CD14-positive monocyte (primary cell): ENCODE measurements around the gene MTHFR. TPM values are rescaled to one million over a fixed set of nuclear protein-coding genes. Genes with fewer than 3 reads are reported as not detected.

ENCODE experiments used
- DNase-seq, 3 donors: peaks; one replicate each; pipeline ENCODE4 v3.0.0-alpha.2; 2011 to 2022
- H2AFZ ChIP-seq: 2 replicates; pipeline ENCODE4 v1.6.0; 2012; ENCODE audit warnings: mild to moderate bottlenecking, low read depth, low read length, inconsistent platforms; ENCODE audit not compliant: insufficient read depth, poor library complexity, severe bottlenecking
- H3K27ac ChIP-seq, 2 donors: 1 replicate in 1 of 2; 2 replicates in 1 of 2; pipeline ENCODE4 v1.5.1; 2012 to 2013; ENCODE audit warnings: low read length in 2 of 2, control low read depth in 1 of 2, inconsistent platforms in 1 of 2, low read depth in 1 of 2, mild to moderate bottlenecking in 1 of 2
- H3K27me3 ChIP-seq, 2 donors: one replicate each; pipeline versions ENCODE4 v1.6.0 to v1.6.1; 2011 to 2013; ENCODE audit warnings: low read length in 2 of 2; ENCODE audit not compliant: control insufficient read depth in 2 of 2, insufficient read depth in 2 of 2
- H3K36me3 ChIP-seq, 2 donors: replicated peaks in 1 of 2; 1 replicate in 1 of 2; 2 replicates in 1 of 2; pipeline versions ENCODE4 v1.5.1 to v1.6.1; 2012 to 2013; ENCODE audit warnings: low read length in 2 of 2, control low read depth in 1 of 2, inconsistent platforms in 1 of 2, mild to moderate bottlenecking in 1 of 2; ENCODE audit not compliant: insufficient read depth in 2 of 2, control insufficient read depth in 1 of 2
- H3K4me1 ChIP-seq, 2 donors: 1 replicate in 1 of 2; 2 replicates in 1 of 2; pipeline versions ENCODE4 v1.5.1 to v1.6.1; 2012 to 2013; ENCODE audit warnings: low read length in 2 of 2, control low read depth in 1 of 2, inconsistent platforms in 1 of 2, mild to moderate bottlenecking in 1 of 2, moderate library complexity in 1 of 2; ENCODE audit not compliant: insufficient read depth in 2 of 2, control insufficient read depth in 1 of 2
- H3K4me2 ChIP-seq: replicated peaks from 2 replicates; pipeline ENCODE3; 2012; ENCODE audit warnings: low read length, moderate library complexity, mild to moderate bottlenecking; ENCODE audit not compliant: poor library complexity, severe bottlenecking; ENCODE audit errors: extremely low read depth
- H3K4me3 ChIP-seq, 3 experiments: fragments of 200-600 bp in 1 of 3; sonication (generic) in 1 of 3; replicated peaks in 1 of 3; 1 replicate in 2 of 3; 2 replicates in 1 of 3; pipeline ENCODE4 v1.5.1; 2011 to 2013; ENCODE audit warnings: low read length in 3 of 3, mild to moderate bottlenecking in 3 of 3, control low read depth in 2 of 3, low read depth in 2 of 3, inconsistent platforms in 1 of 3, moderate library complexity in 1 of 3
- H3K79me2 ChIP-seq: 2 replicates; pipeline ENCODE4 v1.6.0; 2012; ENCODE audit warnings: mild to moderate bottlenecking, control low read depth, inconsistent platforms, low read length, moderate library complexity; ENCODE audit not compliant: insufficient read depth
- H3K9ac ChIP-seq: 2 replicates; pipeline ENCODE4 v1.6.0; 2017; ENCODE audit warnings: low read length, mild to moderate bottlenecking; ENCODE audit not compliant: insufficient read depth, poor library complexity, severe bottlenecking
- H3K9me3 ChIP-seq, 2 donors: replicated peaks in 1 of 2; 1 replicate in 1 of 2; 2 replicates in 1 of 2; pipeline versions ENCODE4 v1.5.1 to v1.6.1; 2012 to 2013; ENCODE audit warnings: low read length in 2 of 2, control low read depth in 1 of 2; ENCODE audit not compliant: control insufficient read depth in 1 of 2, insufficient read depth in 1 of 2
- H4K20me1 ChIP-seq: 2 replicates; pipeline ENCODE4 v1.6.0; 2012; ENCODE audit warnings: mild to moderate bottlenecking, low read length, control low read depth, moderate library complexity; ENCODE audit not compliant: insufficient read depth
- H3K27ac Mint-ChIP-seq, 7 donors: one replicate each; pipeline ENCODE4 v1.8.0; 2020; ENCODE audit warnings: mild to moderate bottlenecking in 7 of 7, mixed read lengths in 7 of 7, moderate library complexity in 6 of 7, inconsistent platforms in 2 of 7
- H3K27me3 Mint-ChIP-seq, 3 donors: one replicate each; pipeline ENCODE4 v1.8.0; 2021 to 2022; ENCODE audit warnings: low read depth in 3 of 3, mild to moderate bottlenecking in 3 of 3, mixed read lengths in 3 of 3, moderate library complexity in 3 of 3, inconsistent platforms in 1 of 3
- H3K36me3 Mint-ChIP-seq, 2 donors: one replicate each; pipeline ENCODE4 v1.8.0; 2020; ENCODE audit warnings: mixed read lengths in 2 of 2, inconsistent platforms in 1 of 2, mild to moderate bottlenecking in 1 of 2
- H3K4me1 Mint-ChIP-seq: one replicate; pipeline ENCODE4 v1.8.0; 2020; ENCODE audit warnings: mild to moderate bottlenecking, mixed read lengths
- H3K4me3 Mint-ChIP-seq, 2 donors: one replicate each; pipeline ENCODE4 v1.8.0; 2020; ENCODE audit warnings: mild to moderate bottlenecking in 2 of 2, mixed read lengths in 2 of 2, moderate library complexity in 1 of 2
- H3K9me3 Mint-ChIP-seq, 7 donors: one replicate each; pipeline ENCODE4 v1.8.0; 2020 to 2022; ENCODE audit warnings: mixed read lengths in 7 of 7, mild to moderate bottlenecking in 6 of 7, moderate library complexity in 6 of 7, inconsistent platforms in 2 of 7
- CTCF ChIP-seq: fragments of 200-600 bp; IDR thresholded peaks from one replicate; pipeline ENCODE4 v1.8.0; 2022; ENCODE audit warnings: antibody characterized with exemption, mild to moderate bottlenecking
- WGBS: methylation state at CpG from one replicate; pipeline ENCODE4 v1.1.5; 2013; ENCODE audit warnings: missing lambda C conversion rate; ENCODE audit not compliant: insufficient coverage; 5-methylcytosine and 5-hydroxymethylcytosine counted together
- intact Hi-C, 2 donors: fragments of 100-400 bp; cut with micrococcal nuclease; formaldehyde crosslinking; loops; one replicate each; pipeline versions ENCODE4 v1.15.0 to v1.15.1; 2023
- polyA plus RNA-seq, 3 donors: library from polyadenylated mRNA; depleted of rRNA in 1 of 3; unstranded in 2 of 3; stranded (reverse) in 1 of 3; fragments of 300-500 nt in 2 of 3; fragments of >200 nt in 1 of 3; fragmentation: Illumina TruSeq in 2 of 3; gene quantifications; 1 replicate in 2 of 3; 2 replicates in 1 of 3; pipeline ENCODE4 v1.2.3, GENCODE V29; 2012 to 2021

Gene MTHFR
- polyA plus RNA-seq, 3 donors, result 4.5 to 41.9 (median 8.5) TPM

GRCh38 chr1:11753555-11754208 is 52.1 kb downstream of the MTHFR start:
- no peak overlapping the region for H3K4me2 ChIP-seq

More at GRCh38 chr1:11753555-11754208, 52.1 kb downstream of the MTHFR start:
- no peaks in the 10 kb centered on the region for H3K9me3 ChIP-seq
- TF ChIP-seq CTCF, result no peak
- Mint-ChIP-seq H3K27ac (peak overlapping the region in 5 of 7 donors; percentile 14 to 55 (median 44)), H3K36me3 (peaks cover 27 to 29% of the 10 kb centered on the region in 2 donors), H3K4me1 (peaks cover 17% of the 10 kb centered on the region), H3K4me3 (no peak overlapping the region), H3K9me3 (peaks cover 0 to 2% (median 0%) of the 10 kb centered on the region in 7 donors), H3K27me3 (peaks cover 2 to 9% (median 9%) of the 10 kb centered on the region in 3 donors)
- WGBS, result 83% methylated on average over 4 of the region's 7 CpGs
- H3K9ac ChIP-seq, result no peak overlapping the region
- H3K79me2 ChIP-seq, result no peaks in the 10 kb centered on the region
- peaks cover 28 to 30% of the 10 kb centered on the region in 2 donors for H3K36me3 ChIP-seq
- H3K4me3 ChIP-seq, result no peak overlapping the region
- peaks cover under 1 to 5% of the 10 kb centered on the region in 2 donors for H3K4me1 ChIP-seq
- peaks cover 39% of the 10 kb centered on the region for H4K20me1 ChIP-seq
- intact Hi-C loops, result no loop called here
- no peak overlapping the region for H2AFZ ChIP-seq
- no peak overlapping the region for H3K27ac ChIP-seq
- H3K27me3 ChIP-seq, result no peaks in the 10 kb centered on the region
- no peak for DNase-seq
